ENCODE data around the gene MYO1F.

The MYO1F gene

GRCh38 chr19:8487137-8487851 lies 89.9 kb downstream of the MYO1F start:
- no peak for DNase-seq (ENCODE audit: low read depth)
- no peak for TF ChIP-seq CTCF (IDR thresholded peaks at IDR 0.05; ENCODE audit: low read depth, low read length, missing control alignments)
- no peak overlapping the region for H3K4me3 ChIP-seq (ENCODE audit: low read depth, low read length)

GRCh38 chr19:8486661-8487136 lies 90.5 kb downstream of the MYO1F start:
- DNase-seq (ENCODE audit: low read depth) = no peak
- no peak for TF ChIP-seq CTCF (IDR thresholded peaks at IDR 0.05; ENCODE audit: low read depth, low read length, missing control alignments)
- no peak overlapping the region for H3K4me3 ChIP-seq (ENCODE audit: low read depth, low read length)

GRCh38 chr19:8485561-8486371 lies 91.5 kb downstream of the MYO1F start:
- DNase-seq (ENCODE audit: low read depth) = no peak
- TF ChIP-seq CTCF (IDR thresholded peaks at IDR 0.05; ENCODE audit: low read depth, low read length, missing control alignments) = no peak
- no peak overlapping the region for H3K4me3 ChIP-seq (ENCODE audit: low read depth, low read length)

GRCh38 chr19:8484331-8484894 lies 92.8 kb downstream of the MYO1F start:
- H3K4me3 ChIP-seq (ENCODE audit: low read depth, low read length) = no peak overlapping the region
- no peak for TF ChIP-seq CTCF (IDR thresholded peaks at IDR 0.05; ENCODE audit: low read depth, low read length, missing control alignments)
- DNase-seq (ENCODE audit: low read depth) = no peak

GRCh38 chr19:8483165-8483564 lies 94.1 kb downstream of the MYO1F start:
- no peak for DNase-seq (ENCODE audit: low read depth)
- no peak overlapping the region for H3K4me3 ChIP-seq (ENCODE audit: low read depth, low read length)
- TF ChIP-seq CTCF (IDR thresholded peaks at IDR 0.05; ENCODE audit: low read depth, low read length, missing control alignments) = no peak

GRCh38 chr19:8482696-8483095 lies 94.5 kb downstream of the MYO1F start:
- DNase-seq (ENCODE audit: low read depth) = no peak
- TF ChIP-seq CTCF (IDR thresholded peaks at IDR 0.05; ENCODE audit: low read depth, low read length, missing control alignments) = no peak
- H3K4me3 ChIP-seq (ENCODE audit: low read depth, low read length) = no peak overlapping the region
